H1 (cell line): Measurements from ENCODE around the gene CCDC107. TPM values are rescaled to one million over a fixed set of nuclear protein-coding genes. Genes with fewer than 3 reads are reported as not detected.

Experiments
- BRCA1 ChIP-seq: IDR thresholded peaks from 2 replicates; pipeline ENCODE4 v1.6.1; 2012; ENCODE audit warnings: low read depth, low read length, improper control_type of control experiment
- POLR2AphosphoS5 ChIP-seq: IDR thresholded peaks from 2 replicates; pipeline ENCODE4 v1.6.1; 2011; ENCODE audit warnings: low read depth, low read length
- polyA plus RNA-seq, 7 experiments: library from polyadenylated mRNA; depleted of rRNA in 3 of 7; stranded (reverse) in 5 of 7; unstranded in 2 of 7; fragments of >200 nt in 5 of 7; fragments of 200-250 nt in 2 of 7; gene quantifications; 1 replicate in 5 of 7; 2 replicates in 1 of 7; 4 replicates in 1 of 7; pipeline versions ENCODE4 v1.2.1 to v1.2.3, GENCODE V29; 2011 to 2013; ENCODE audit warnings: missing spikeins in 2 of 7, mixed read lengths in 2 of 7
- total RNA-seq: library from RNA; stranded (reverse); fragmentation: NEBNext Ultra II Directional; extraction: Animal tissue kit (Norgen Biotek cat#: 25700); gene quantifications from 2 replicates; pipeline ENCODE4 v1.2.1, GENCODE V29; 2021

The CCDC107 gene
- total and polyA plus RNA-seq, 2 of the 8 experiments (the other 6 are each of a cell fraction or from before 2014, with no cell fraction given) = 8.2 to 9.0 TPM

DNA sequence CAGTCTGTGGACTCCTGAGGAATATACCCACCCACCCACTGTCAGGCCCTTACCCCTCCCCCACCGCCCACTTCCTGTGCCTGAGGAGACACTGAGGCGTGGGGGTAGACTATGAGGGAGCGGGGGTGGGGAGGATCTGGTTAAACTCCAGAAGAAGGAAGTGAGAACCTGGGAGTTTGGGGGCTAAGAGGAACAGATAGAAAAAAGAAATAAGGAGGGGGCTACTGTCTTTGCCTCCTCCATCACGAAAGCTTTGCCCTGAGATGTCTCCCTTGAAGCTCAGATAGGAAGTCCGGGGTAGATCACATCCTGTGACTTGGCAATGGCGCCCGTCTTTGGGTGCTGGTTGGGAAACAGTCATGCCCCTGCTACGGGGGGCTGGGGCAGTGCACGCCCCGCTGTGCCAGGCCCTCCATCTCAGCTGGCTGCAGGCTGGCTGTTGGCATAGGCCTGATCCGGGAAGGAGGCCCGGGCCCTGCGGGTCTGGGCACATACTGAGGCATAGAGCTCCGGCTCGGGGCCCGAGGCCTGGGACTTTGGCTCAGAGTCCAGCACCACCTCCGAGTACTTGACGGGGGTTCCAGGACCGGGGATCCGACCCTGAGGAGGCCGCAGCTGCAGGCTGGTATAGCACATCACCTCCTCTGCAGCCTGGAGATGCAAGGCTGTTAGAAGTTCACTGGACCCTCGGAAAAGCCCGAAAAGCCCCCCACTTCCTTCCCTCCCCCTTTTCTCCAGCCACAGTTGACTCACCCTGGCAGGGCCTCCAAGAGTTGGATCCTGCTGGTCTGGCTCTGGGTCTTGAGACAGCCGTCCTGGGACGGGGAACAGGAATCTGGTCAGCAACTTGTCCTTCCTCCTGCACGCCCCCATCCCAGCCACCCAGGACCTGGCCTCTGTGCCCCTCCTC is 8.4 kb upstream of the CCDC107 start (continued):
- TF ChIP-seq BRCA1 = no peak
- no peak for TF ChIP-seq POLR2AphosphoS5
